HUES48 (cell line): ENCODE results near the gene APMAP.

ENCODE experiments used
- H3K27ac ChIP-seq: one replicate; pipeline ENCODE4 v1.7.0; 2013; ENCODE audit warnings: low read depth, low read length, inconsistent platforms
- H3K27me3 ChIP-seq: 2 replicates; pipeline ENCODE4 v1.6.1; 2013; ENCODE audit warnings: mild to moderate bottlenecking, low read length; ENCODE audit not compliant: control insufficient read depth, insufficient read depth
- H3K36me3 ChIP-seq: 2 replicates; pipeline ENCODE4 v1.6.1; 2013; ENCODE audit warnings: low read length; ENCODE audit not compliant: control insufficient read depth, insufficient read depth
- H3K4me1 ChIP-seq: 2 replicates; pipeline ENCODE4 v1.6.1; 2013; ENCODE audit warnings: mild to moderate bottlenecking, low read length; ENCODE audit not compliant: control insufficient read depth, insufficient read depth
- H3K4me3 ChIP-seq: 2 replicates; pipeline ENCODE4 v1.5.1; 2013; ENCODE audit warnings: mild to moderate bottlenecking, low read depth, low read length
- H3K9ac ChIP-seq: 2 replicates; pipeline ENCODE4 v1.6.1; 2013; ENCODE audit warnings: mild to moderate bottlenecking, low read depth, low read length, moderate library complexity
- H3K9me3 ChIP-seq: 2 replicates; pipeline ENCODE4 v1.6.1; 2013; ENCODE audit warnings: low read length; ENCODE audit not compliant: control insufficient read depth, insufficient read depth

APMAP gene

DNA sequence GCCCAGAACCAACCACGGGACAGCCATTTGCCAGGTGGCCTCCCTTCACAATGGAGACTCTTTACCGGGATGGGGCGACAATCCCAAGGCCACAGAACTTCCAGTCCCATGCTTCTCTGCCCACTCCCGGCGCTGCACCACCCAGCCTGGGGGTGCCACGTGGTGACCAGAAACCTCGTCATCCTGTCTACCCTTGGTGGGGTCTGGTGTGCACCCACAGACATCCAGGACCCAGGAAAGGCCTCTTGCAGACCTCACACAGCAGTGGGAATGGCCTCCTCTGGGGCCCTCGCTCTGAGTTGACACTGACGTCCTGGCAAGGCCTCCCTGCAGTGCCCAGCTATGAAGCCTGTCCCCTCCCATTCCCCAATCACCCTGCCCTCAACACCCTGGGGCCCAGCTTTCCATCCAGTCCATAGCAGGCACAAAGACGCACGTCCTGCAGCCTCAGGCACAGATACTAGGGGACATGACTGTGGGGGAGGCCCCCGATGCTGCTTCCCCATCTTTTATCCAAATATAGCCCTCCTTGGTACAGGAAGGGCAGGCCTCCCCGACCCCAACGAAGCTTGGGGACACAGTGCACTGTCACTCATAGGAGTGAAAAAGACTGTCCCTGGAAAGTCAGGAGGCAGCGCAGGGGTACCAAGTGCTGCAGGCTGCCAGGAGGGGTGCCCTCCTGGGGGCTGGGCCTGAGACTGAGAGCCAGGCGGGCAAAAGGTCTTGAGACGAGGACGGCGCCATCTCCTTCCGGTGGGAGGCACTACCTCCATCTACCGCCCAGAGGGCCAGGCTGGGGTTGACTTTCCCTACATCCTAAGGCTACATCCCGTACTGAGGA is 36.3 kb downstream of the APMAP start:
- H3K4me1 ChIP-seq, result peaks cover 5% of the 10 kb centered on the region

GRCh38 chr20:24955045-24955444 is 37.5 kb downstream of the APMAP start:
- Histone ChIP-seq H3K27ac (no peak overlapping the region), H3K4me3 (no peak overlapping the region), H3K4me1 (peaks cover 5% of the 10 kb centered on the region), H3K9ac (no peak overlapping the region), H3K27me3 (no peaks in the 10 kb centered on the region), H3K36me3 (peaks cover 12% of the 10 kb centered on the region), H3K9me3 (no peaks in the 10 kb centered on the region)

More for the DNA sequence above, 36.3 kb downstream of the APMAP start:
- Histone ChIP-seq H3K36me3 (peaks cover 22% of the 10 kb centered on the region), H3K9me3 (no peaks in the 10 kb centered on the region), H3K27me3 (no peaks in the 10 kb centered on the region), H3K4me3 (no peak overlapping the region), H3K27ac (no peak overlapping the region), H3K9ac (no peak overlapping the region)

- Histone ChIP-seq H3K27ac (no peak overlapping the region), H3K4me3 (no peak overlapping the region)
These were observed 38.0 kb downstream of the APMAP start for GRCh38 chr20:24954566-24954965.

GRCh38 chr20:24954151-24954550 is 38.4 kb downstream of the APMAP start:
- Histone ChIP-seq H3K27me3 (no peaks in the 10 kb centered on the region), H3K27ac (no peak overlapping the region), H3K4me1 (peaks cover 5% of the 10 kb centered on the region), H3K4me3 (no peak overlapping the region), H3K36me3 (peaks cover 5% of the 10 kb centered on the region), H3K9ac (no peak overlapping the region), H3K9me3 (no peaks in the 10 kb centered on the region)

More at GRCh38 chr20:24954566-24954965, 38.0 kb downstream of the APMAP start:
- H3K4me1 ChIP-seq, result peaks cover 5% of the 10 kb centered on the region
- no peaks in the 10 kb centered on the region for H3K27me3 ChIP-seq
- H3K36me3 ChIP-seq, result peaks cover 9% of the 10 kb centered on the region
- no peaks in the 10 kb centered on the region for H3K9me3 ChIP-seq
- H3K9ac ChIP-seq, result no peak overlapping the region

DNA sequence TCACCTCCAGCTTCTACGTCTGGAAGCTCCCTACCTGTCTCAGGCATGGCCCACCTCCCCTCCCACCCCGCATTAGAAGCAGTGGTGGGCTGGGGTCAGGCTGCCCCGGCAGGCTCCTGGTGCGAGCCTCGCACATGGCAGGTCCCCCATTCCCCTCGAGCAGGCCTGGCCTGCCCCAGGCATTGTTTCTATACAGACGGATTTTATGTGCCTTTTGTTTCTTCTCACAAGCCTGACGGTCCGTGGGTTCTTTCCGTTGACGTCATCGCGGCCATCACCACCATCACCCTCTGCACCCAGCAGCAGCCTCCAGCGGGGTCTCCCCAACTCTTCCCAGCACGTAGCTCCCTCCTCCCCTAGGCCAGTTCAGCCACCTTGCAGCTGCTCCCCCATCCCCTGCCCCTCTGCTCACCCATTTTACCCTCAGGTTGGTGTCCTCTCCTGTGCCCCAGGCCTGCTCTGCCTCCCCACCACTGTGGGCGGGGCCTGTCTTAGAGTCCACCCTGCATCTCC is 38.9 kb downstream of the APMAP start:
- H3K27ac ChIP-seq, result no peak overlapping the region
- no peaks in the 10 kb centered on the region for H3K9me3 ChIP-seq
- peaks cover 5% of the 10 kb centered on the region for H3K4me1 ChIP-seq
- H3K9ac ChIP-seq, result no peak overlapping the region
- H3K27me3 ChIP-seq, result no peaks in the 10 kb centered on the region
- H3K4me3 ChIP-seq, result no peak overlapping the region
- peaks cover under 1% of the 10 kb centered on the region; the same call in 1 of the 2 replicates for H3K36me3 ChIP-seq

- H3K9ac ChIP-seq, result no peak overlapping the region
- no peaks in the 10 kb centered on the region for H3K36me3 ChIP-seq
- H3K4me1 ChIP-seq, result peaks cover 5% of the 10 kb centered on the region
- no peaks in the 10 kb centered on the region for H3K9me3 ChIP-seq
- H3K27me3 ChIP-seq, result no peaks in the 10 kb centered on the region
- no peak overlapping the region for H3K27ac ChIP-seq
- no peak overlapping the region for H3K4me3 ChIP-seq
These were observed 39.4 kb downstream of the APMAP start for GRCh38 chr20:24953209-24953575.

DNA sequence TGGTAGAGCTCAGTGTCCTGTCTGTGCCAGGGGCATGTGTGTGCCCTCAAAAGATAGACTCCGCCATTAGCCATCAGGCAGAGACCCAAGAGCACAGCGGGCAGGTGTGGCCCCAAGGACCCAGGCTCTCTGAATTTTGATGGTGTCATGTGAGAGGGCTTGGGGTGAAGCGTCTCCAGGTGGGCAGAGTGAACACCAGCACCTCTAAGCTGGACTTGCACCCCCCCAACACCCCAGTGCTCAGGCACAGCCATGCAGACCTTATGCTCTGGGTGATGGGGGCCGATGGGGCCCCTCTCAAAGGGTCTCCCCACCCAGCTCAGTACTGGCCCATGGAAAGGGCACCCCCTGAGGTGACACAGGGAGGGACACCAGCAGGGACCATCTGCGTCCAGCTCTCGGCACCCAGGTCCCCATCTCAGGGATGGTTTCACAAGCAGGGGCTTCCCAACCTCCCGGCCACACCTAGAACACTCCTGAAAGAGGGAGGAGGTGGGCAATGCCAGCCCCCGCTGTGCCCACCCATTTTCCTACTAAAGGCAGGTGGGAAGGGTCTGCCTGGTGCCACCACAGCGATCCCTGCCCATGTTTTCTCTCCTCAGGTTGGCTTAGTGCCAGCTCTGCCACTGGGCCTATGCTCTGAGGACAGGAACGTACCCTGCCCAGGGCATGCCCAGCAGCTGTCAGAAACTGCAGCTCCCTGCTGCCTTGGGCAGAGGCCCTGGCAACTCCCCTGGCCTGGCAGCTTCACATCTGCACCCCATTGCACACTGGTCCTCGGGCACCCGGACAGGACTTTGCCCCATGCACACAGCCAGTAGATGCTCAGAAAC is 40.0 kb downstream of the APMAP start:
- no peaks in the 10 kb centered on the region for H3K36me3 ChIP-seq
- no peak overlapping the region for H3K27ac ChIP-seq
- H3K4me1 ChIP-seq, result peaks cover 5% of the 10 kb centered on the region
- H3K9ac ChIP-seq, result no peak overlapping the region
- H3K4me3 ChIP-seq, result no peak overlapping the region
- H3K9me3 ChIP-seq, result no peaks in the 10 kb centered on the region
- no peaks in the 10 kb centered on the region for H3K27me3 ChIP-seq

- H3K9me3 ChIP-seq, result no peaks in the 10 kb centered on the region
- no peak overlapping the region for H3K9ac ChIP-seq
- no peaks in the 10 kb centered on the region for H3K27me3 ChIP-seq
- H3K4me3 ChIP-seq, result no peak overlapping the region
- no peak overlapping the region for H3K27ac ChIP-seq
- no peaks in the 10 kb centered on the region for H3K36me3 ChIP-seq
- H3K4me1 ChIP-seq, result peaks cover 5% of the 10 kb centered on the region
These were observed 40.9 kb downstream of the APMAP start for GRCh38 chr20:24951536-24952083.

DNA sequence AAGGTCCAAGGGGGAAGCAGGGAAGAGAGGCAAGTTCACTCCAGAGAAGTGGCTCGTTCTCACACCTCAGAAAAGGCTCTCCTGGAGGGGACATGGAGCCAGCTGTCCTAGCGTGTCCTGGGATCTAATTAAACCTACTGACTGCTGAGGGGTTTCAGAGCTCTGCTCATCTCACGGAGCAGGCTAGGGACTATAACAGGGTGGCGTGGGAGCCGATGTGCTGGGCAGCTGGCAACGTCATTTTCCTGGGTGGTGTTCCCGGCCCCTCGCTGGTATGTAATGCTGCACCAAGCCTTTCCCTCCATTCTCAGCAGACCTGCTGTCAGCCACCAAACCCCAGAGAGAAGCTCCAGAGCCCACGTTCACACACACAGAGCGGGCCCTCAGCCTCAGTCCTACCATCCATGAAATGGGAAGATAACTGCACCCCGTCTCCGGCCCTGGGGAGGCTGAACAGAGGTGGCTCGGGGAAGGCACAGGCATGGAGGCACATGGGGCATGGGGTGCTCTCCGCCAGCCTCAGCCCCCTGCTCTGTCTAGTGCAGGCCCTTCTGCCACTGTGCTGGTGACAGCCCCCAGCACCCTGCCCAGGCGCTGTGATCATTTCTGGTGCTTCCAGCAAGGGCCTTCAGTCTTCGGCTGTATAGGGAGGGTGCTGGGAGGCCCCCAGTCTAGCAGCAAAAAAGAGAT is 41.6 kb downstream of the APMAP start:
- Histone ChIP-seq H3K27ac (no peak overlapping the region), H3K4me1 (peaks cover 5% of the 10 kb centered on the region), H3K27me3 (no peaks in the 10 kb centered on the region), H3K9me3 (no peaks in the 10 kb centered on the region), H3K9ac (no peak overlapping the region), H3K36me3 (no peaks in the 10 kb centered on the region), H3K4me3 (no peak overlapping the region)

DNA sequence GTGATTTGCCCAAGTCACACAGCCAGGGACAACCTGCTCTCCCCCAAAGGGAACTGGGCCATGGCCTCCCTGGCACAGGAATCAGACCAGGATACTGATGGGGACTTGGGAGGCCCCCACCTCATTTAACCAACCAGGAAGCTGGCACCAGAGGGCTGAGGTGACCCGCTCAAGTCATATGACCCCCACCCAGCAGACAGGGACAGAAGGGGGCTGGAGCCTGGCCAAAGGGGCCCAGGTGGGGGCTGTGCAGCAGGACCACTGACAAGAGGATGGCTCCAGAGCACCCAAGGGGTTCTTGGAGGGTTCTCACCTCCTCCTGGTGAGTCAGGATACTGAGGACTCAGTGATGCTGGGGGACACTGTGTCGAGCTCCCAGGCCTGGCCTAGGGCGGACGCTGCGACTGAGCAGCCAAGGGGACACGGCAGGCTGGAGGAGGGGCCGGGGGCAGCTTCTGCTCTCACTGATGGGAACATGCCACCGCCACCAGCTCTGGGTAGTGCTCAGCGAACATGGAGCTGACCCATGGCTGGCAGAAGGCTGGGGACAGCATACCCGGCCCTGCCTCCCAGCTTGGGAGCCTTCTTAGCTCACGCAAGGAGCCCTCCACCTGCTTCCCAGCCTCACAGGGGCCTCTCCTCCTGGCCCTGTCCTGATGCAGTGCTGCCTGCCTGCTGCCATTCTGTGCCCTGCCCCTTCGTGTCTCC is 42.3 kb downstream of the APMAP start:
- no peak overlapping the region for H3K4me3 ChIP-seq

More for the DNA sequence above, 42.3 kb downstream of the APMAP start:
- H3K27ac ChIP-seq, result no peak overlapping the region
- peaks cover 5% of the 10 kb centered on the region for H3K4me1 ChIP-seq
- no peaks in the 10 kb centered on the region for H3K9me3 ChIP-seq
- no peaks in the 10 kb centered on the region for H3K36me3 ChIP-seq
- no peak overlapping the region for H3K9ac ChIP-seq
- H3K27me3 ChIP-seq, result no peaks in the 10 kb centered on the region
